H4 (cell line): ENCODE results near the gene KLHL3. TPM values are rescaled to one million over a fixed set of nuclear protein-coding genes. Genes with fewer than 3 reads are reported as not detected.

ENCODE experiments used
- DNase-seq: peaks from one replicate; pipeline ENCODE4 v3.0.0-alpha.2; 2015; ENCODE audit warnings: low spot score
- total RNA-seq: library from RNA; depleted of rRNA; stranded (reverse); fragments of >200 nt; shearing (Covaris generic); gene quantifications from 2 replicates; pipeline ENCODE4 v1.2.3, GENCODE V29; 2014

The KLHL3 gene
- total RNA-seq, 1 experiment from 2014 or later, result 0.37 TPM

DNA sequence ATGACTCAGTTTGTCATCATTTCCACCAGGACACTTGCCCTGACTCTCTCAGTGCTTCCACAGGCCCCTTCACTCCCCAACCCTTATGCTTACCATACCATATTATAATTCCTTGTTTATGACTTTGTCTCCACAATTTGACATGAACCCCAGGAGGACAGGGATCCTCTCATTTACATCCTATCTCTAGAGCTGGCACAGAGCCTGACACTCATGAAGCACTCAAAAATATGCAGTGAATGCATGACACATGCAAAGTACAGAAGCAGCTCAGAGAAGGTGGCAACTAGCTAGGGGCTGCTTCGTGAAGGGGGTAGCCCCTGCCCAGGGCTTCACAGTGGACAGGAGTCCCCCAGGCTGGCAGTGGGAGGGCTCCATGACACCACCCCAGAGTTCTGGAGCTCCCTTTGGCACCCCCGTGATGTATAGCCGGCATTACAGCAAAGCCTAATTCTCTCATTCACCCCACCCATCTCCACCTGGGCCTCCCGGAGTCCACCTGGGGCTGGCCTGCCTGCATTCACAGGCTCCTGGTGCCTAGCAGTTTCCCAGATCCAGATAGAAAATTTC is 124.8 kb downstream of the KLHL3 start:
- DNase-seq, result no peak

DNA sequence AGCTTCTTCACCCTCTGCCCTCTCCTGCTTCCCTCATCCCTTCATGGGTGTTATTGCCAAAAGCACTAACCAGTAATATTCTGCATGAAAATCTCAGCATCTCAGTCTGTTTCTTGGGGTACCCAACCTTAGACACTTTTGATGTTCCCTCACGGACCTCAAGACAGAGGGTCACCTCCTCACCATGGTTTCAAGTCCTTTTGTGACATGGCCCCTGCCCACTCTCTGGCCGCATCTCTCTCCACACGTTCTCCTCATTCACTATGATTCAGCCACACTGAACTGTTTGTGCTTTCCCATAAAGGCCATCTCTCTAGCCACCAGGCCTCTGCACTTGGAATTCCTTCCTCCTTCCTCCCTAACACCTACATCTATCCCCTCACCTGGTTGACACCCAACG is 125.3 kb downstream of the KLHL3 start:
- DNase-seq, result no peak

DNA sequence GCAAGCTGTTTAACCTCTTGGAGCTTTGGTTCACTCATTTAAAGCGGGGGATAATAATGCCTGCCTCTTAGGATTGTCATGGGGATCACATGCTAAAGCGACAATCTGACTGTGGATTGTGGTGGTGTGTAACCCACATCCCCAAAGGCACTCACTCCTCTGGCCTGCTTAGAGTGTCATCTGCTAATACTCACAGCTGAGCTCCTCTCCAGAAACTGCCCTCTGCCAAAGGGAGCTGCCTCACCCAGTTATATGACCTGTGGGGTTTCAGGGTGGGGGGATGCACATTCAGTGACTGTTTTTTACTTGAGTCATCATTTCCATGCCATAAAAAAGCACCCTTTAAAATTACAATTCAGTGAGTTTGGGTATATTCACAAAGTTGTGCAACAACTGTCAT is 126.8 kb downstream of the KLHL3 start:
- no peak for DNase-seq

DNA sequence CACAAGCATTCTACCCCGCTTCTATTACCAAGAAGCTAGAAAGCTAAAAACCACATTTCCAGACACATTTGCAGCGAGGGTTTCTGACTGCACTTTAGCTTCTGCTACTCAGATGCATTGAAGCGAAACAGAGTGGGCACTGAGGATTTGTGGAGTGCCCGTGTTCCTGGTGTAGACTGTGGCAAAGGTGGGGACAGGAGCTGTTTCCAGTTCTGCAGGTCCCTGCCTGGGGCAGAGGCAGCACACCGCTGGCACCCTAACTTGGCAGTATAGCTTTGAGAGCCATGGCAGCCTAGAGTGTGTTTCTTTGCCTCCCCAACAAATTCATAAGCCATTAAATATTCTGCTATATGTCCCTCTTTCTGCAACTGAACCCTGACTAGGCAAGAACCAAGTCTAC is 128.1 kb downstream of the KLHL3 start:
- no peak for DNase-seq

DNA sequence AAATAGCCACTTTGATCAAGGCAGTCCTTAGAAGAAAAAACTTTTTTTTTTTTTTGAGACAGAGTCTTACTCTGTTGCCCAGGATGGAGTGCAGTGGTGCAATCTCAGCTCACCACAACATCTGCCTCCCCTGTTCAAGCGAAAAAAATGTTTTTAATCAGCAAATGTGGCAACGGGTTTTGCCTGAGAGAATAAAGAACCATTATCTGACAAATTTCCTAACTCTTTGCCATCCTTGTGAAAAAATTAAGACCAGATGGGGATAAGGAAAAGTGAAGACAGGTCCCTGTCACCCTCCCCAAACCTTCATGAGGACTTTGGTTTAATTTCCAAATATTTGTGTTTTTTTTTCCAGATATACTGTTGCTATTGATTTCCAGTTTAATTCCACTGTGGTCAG is 129.5 kb downstream of the KLHL3 start:
- DNase-seq, result no peak

DNA sequence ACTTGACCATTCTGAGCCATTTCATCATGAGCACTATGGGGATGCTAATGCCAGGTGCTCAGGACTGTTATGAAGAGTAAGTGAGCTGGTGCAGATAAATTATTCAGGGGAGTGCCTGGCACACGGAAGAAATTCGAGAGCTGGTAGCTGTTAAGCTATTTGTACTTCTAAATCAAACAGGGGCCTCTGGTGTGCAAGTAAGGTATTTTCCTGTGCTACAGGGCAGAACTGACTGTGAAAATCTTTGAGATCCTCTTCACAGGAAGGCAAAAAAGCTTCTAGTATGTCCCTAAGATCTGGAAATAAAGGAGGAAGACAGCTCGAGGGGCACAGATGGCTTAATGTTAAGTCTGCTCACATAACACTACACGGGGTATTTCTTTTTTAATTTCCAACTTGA is 130.5 kb downstream of the KLHL3 start:
- no peak for DNase-seq

DNA sequence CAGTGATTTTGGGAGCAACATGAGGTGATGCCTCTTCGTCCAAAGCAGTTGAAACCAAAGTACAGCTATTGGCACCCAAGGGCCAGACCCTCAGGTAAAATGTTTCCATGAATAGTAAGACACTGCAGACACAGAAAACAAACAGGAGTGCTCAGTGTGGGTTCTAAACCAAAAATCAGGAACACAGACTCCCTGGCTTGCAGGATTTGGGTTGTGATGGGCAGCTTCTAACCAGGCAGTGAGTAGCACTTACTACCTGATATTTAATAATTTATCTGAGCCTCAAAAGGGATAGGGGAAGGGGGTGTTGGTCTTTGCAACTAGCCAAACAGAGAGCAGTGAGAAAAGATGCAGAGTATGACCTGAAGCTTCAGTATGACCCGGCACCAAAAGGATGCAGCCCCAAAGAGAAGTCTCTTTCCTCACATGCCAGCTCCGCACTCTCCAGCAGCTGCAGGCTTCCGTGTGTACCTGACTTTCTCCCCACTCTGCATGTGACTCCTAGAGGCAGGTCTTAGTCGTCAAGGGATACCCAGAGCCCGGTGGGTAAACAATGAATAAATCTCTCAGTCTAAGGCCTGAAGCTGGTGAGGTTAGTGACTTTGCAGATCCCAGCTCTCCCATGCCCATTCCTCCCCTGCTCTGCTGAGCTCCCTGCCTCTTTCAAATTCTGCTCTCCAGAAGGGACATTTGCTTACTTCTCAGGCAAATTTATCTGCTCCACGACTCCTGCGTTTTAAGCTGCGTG is 131.4 kb downstream of the KLHL3 start:
- DNase-seq, result no peak

DNA sequence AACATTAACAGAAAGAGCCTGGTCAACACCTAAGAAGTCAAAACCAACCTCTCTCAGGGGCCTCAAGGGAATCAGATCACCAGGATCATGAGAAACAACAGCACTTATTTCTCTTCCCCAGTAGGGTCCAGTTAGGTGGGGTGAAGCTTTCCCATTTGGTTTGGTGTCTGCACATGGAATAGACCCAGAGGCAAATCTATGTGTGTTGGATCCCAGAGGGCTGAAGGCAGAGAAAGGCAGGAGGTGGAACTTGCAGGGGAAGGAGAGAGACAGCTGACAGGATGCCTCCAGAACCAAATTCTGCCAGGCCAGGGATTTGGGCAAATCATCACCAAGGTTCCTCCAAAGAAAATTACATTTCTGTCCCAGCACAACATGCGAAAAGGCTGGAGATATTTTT is 132.0 kb downstream of the KLHL3 start:
- no peak for DNase-seq

DNA sequence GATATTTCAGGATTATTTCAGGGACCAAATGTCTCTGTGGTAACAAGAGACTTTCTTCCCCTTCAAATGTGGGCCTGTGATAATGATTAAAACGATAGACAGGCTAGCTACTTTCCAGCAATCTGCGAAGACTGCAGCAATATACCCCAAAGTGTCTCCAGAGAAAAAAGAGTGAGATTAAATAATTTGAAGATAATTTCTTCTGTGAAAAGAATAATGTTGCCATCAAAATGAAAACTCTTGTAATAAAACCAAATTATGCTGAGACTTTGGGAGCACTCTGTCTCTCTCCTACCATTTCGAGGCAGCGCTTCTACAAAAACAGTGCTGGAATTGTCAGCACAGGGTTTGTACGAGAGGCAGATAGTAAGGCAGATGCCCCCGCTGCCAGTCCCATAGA is 132.5 kb downstream of the KLHL3 start:
- DNase-seq, result no peak

DNA sequence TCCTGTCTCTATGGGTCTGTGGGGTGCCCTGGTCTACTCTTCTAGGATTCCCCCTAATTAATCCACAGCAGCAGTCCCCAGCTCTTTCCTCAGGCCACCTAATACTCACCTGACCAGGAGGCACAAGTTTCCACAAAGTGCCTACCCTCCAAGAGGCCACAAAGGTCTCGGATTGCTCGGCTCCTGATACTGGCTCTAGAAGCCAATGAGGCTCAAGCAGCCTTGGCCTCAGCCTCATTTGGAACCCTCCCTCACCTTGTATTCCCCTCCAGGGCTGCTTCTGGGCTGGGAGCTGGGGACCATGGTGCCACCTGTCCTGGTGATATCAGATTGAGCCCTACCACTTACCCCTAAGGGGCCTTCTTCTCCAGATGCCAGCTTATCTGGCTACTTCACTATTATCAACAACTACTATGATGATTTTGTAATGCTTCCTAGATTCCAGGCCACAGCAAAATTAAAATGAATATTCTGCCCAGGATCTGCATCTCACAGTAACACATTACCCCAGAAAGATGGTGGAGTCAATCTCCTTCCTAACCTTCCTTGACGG is 133.1 kb downstream of the KLHL3 start:
- no peak for DNase-seq

DNA sequence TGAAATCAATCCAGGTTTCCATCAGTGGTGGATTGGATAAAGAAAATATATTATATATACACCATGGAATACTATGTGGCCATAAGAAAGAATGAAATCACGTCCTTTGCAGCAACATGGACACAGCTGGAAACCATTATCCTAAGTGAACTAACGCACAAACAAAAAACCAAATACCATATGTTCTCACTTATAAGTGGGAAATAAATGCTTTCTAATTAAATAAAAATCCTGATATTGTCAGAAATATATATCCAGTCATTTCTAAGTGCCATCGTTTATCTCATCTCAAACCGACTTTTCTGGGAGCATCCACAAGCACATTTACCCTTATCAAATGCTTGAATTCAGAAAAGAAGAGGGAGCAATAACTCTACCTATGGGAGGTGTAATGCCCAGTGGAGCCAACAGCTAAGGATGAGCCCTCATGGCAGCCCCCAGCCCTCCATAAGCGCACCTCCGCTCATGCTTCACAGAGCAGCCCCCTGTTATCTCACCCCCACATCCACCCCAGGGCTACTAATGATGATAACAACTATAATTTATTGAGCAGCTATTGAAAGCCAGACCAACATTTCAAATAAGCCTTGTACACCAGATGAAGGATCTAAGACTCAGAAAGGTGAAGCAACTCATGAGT is 135.0 kb downstream of the KLHL3 start:
- DNase-seq, result no peak

DNA sequence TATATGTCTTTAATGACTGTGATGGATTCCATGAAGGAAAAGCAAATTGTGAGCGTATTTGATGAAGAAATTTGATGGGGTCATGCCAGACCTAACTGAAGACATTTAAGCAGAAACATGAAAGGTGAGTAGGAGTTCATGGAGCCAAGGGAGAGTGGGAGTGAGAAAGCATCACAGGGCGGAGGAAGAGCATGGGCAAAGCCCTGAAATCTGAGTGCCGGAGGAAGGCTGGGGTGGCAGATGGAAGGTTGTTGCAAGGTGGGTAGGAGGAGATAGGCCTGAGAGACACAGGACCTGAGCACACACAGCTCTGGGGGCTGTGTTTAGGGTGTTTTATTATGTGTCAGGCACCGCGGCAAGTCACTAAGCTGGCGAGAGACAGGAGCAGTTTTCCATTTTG is 136.4 kb downstream of the KLHL3 start:
- DNase-seq, result no peak

DNA sequence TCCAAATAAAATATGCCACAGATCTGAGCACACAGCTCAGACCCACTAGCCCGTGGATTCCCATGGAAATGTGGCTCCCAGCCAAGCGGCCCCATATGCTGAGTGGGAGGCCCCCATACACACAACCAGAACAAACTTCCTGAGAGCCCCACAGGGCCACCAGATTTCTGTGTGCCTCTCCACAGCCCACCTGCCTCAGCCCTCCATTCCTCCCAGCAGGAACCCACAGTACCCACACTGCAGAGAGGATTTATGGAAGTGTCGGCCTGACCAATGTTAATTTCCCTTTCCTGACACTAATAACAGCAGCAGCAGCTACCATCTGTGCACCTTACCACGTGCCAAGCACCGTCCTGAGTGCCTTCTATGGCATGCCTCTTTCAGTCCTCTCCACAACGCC is 137.5 kb downstream of the KLHL3 start:
- no peak for DNase-seq

DNA sequence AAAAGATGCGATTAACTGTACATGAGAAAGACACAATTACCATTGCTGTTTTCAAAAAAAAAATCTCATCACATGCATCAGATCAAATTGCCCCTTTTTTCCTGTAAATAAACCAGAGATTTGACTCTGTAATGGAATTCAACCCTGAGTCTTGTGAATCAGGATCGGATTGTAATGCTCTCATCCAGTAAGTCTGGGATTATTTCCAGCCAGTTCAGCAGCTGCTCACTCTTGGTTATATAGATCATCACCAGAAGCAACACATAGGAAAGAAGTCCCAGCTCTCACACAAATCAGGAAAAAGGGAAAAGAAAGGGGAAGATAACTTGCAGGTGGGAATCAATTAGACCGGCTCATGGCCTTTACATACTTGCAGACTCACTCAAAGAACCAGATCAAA is 138.9 kb downstream of the KLHL3 start:
- no peak for DNase-seq

DNA sequence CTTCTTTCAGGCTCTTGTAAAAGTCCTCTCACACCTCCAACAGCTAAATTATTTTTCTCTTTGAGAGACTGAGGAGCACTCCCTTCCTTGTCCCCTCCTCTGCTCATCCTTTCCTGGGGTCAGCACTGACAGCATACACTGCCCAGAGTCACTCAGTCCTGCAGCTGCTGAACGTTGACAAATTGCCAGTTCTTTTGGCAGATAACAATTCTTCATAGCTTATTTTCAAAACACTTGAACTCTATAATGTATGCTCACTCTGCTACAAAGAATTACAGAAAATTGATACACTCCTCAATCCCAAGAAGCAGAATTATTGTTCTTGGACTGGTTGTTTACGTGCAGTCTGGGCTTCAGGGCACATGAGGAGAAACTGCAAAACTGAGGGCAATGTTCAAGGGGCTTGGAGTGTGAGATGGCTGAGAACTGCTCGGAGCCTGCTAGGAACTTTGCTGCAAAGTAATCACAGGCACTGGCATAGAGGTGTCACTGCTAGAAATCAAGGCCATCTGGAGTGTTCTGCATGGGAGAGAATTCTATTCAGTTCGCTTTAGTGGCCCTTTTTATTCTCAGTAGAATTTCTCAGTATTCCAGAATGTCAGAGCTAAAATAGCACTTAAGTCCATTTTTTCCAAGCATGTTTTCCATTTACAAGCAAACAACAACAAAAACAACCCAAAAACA is 140.4 kb downstream of the KLHL3 start:
- no peak for DNase-seq

DNA sequence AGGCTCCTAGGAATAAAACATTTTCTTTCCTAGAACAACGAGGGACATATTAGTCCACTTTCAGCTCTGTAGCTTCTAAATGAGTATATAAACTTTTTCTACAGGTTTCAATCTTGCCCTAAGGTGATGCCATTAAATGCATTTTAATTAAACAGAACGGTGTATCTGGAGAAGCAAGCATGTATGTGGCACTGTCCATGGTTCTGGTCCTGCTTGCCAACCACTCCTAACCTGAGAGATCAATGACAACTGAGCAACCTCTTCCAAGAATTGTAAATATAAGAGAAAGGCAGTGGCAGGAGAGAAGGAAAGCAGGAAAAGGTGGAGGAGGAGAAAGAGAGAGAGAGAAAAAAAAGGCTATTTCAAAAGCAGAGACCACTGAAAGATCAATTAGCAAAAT is 141.2 kb downstream of the KLHL3 start:
- DNase-seq, result no peak

DNA sequence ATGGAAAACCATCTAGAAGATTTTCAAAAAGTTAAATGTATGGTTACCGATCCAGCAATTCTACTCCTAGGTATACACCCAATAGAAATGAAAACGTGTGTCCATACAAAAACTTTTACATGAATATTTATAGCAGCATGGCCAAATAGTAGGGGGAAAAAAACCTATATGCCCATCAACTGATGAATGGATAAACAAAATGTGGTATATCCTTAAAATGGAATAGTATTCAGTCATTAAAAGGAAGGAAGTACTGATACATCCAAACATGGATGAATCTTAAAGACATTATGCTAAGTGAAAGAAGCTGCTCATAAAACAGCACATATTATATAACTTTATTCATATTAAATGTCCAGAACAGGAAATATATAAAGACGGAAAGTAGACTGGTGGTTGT is 143.6 kb downstream of the KLHL3 start:
- no peak for DNase-seq

DNA sequence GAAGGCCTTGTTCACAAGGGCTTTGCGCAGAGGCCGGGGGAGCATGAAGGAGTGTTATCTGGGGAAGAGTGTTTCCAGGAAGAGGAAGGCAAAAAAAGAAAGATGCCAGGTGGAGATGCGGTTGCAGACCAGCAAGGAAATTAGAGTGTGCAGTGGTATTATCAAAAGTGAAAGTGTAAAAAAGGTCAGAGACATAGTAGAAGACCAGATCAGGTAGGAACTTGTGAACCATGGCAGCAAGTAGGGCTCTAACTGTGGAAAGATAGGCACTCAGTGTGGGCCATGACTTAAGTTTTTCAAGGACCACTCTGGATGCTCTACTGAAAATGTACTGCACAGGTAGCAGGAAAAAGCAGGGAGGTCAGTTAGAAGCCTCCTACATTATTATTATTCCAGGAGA is 146.7 kb downstream of the KLHL3 start:
- DNase-seq, result no peak

DNA sequence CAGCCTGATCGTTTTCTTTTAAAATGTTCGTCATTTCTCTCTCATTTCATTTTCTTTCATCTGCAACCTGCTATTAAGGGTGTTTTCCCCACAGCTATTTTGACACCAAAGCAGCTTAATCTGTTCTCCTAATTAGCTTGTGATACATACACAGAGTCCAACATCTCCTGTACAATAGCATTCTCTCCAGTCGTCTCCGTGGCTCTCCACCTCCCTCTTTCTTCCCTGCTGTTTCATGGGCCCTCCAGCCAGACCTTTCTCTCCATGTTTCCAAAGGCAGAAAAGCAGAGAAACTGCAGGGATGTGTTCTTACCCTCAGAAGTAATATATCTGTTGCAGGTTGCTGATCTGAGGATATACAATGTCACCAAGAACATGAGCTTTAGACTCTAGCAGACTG is 148.0 kb downstream of the KLHL3 start:
- no peak for DNase-seq

DNA sequence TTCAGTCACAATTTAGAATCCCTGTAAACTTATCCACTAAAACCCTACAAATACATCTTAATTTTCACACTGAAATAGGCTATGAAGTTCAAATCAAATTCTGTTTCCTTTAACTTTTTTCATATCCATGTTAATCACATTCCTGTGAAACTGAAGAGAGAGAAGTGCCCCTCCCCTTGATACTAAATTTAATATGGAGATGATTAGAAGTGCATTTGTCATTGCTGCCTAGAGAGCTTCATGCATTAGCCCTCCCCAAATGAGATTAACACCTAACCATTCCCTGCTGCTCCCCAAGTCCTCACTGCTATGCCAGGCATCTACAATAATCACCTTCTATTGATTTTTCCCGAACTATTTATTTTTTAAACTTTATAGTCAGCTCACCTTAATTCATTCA is 151.6 kb downstream of the KLHL3 start:
- DNase-seq, result no peak

DNA sequence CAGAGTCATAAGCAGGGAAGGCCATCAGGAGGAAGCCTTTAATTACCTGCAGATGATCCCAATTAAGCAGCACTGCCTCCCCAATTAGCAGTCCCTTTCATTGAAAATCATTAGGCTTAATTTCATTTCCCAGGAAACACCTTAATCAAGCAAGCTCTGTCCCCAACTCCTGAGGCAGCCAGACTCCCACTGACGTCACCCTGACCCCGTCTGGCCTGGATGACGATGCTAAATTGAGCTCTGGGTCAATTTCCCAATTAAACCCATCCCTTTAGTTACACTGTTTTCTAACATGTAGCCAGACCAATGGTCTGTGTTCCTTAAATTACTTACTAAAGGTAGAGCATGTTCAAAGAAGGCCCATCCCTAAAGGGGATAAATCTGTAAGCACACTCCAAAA is 152.8 kb downstream of the KLHL3 start:
- no peak for DNase-seq

DNA sequence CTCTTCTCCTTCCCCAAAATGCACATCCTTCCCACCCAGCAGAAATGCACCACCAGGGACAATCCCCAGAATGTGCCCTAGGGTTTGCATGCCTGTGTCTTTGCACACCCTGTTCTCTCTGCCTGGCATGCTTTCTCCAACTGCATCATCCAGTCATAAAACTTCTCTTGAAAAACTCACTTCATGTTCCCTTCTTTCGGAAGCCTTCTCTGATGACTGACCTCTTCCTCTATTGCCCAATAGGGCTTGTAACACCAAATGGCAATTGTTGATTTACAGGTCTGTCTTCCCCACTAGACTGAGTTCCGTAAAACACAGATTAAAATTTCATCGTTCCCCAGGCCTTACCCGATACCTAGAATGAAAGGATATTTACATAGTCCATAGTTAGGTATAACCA is 153.7 kb downstream of the KLHL3 start:
- no peak for DNase-seq

DNA sequence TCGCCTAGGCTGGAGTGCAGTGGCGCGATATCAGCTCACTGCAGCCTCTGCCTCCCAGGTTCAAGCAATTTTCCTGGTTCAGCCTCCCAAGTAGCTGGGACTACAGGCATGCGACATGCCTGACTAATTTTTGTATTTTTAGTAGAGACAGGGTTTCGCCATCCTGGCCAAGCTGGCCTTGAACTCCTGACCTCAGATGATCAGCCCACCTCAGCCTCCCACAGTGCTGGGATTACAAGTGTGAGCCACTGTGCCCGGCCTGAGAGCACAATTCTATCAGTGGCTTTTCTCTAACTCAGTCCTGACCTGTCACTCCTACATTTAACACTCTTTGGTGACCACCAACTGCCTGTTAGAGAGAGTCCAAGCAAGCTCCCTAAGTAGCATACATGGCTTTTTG is 154.1 kb downstream of the KLHL3 start:
- no peak for DNase-seq
